DND-41 (cell line): Measurements from ENCODE around the gene CD244.

Experiments used
- CTCF ChIP-seq: IDR thresholded peaks from 2 replicates; pipeline ENCODE4 v1.5.1; 2012; ENCODE audit warnings: borderline replicate concordance, low read length, moderate library complexity, mild to moderate bottlenecking; ENCODE audit not compliant: poor library complexity, severe bottlenecking; ENCODE audit errors: extremely low read depth
- EZH2 ChIP-seq: IDR thresholded peaks from 3 replicates; pipeline ENCODE4 v1.6.1; 2012; ENCODE audit warnings: borderline replicate concordance, low read depth, mild to moderate bottlenecking, moderate library complexity, low read length, inconsistent platforms; ENCODE audit not compliant: severe bottlenecking

- TF ChIP-seq CTCF (no peak), EZH2 (no peak)
Observed at GRCh38 chr1:160836561-160836960, 26.1 kb downstream of the CD244 start.
